ENCODE results near the gene CPED1. TPM values are rescaled to one million over a fixed set of nuclear protein-coding genes. Genes with fewer than 3 reads are reported as not detected.

The CPED1 gene
- total RNA-seq, 1 experiment from 2014 or later, result 0.39 TPM

- in situ Hi-C loops (cut with HindIII; ENCODE audit: low pct_unique_long_range_greater_than_20kb, low sequenced_read_pairs) (no loop called here), intact Hi-C loops (cut with micrococcal nuclease; ENCODE audit: unreplicated experiment) (no loop called here)
- no peaks in the 10 kb centered on the region for H3K9me3 ChIP-seq (ENCODE audit: control insufficient read depth, insufficient read depth, low read depth, low read length)
- no TSS peak for BruUV-seq (replicated peaks)
- TF ChIP-seq POLR2AphosphoS5 (IDR thresholded peaks at IDR 0.05; ENCODE audit: low read depth, low read length) (no peak), SIN3A (IDR thresholded peaks at IDR 0.05; ENCODE audit: borderline replicate concordance, insufficient read depth, low read depth, low read length) (no peak), CTCF (IDR thresholded peaks at IDR 0.05) (no peak), TCF7L2 (IDR thresholded peaks at IDR 0.05; ENCODE audit: low read depth, low read length) (no peak)
- H3K4me1 ChIP-seq (ENCODE audit: control insufficient read depth, insufficient read depth, low read length), result no peaks in the 10 kb centered on the region
- no peak for ATAC-seq
- H3K27ac ChIP-seq (ENCODE audit: low read length), result no peak overlapping the region
- POLR2A ChIA-PET, result no interaction called here
- CTCF ChIA-PET, result no interaction called here
- peaks cover 18% of the 10 kb centered on the region for H3K27me3 ChIP-seq (ENCODE audit: control insufficient read depth, insufficient read depth, low read length)
- DNase-seq (ENCODE audit: low read depth, low spot score), result no peak
- H3K36me3 ChIP-seq (ENCODE audit: control insufficient read depth, insufficient read depth, low read length), result no peaks in the 10 kb centered on the region
- H3K4me3 ChIP-seq (ENCODE audit: low read depth in 2 of 2, low read length in 2 of 2), result no peak overlapping the region
These were observed 12.9 kb downstream of the CPED1 start for GRCh38 chr7:121001234-121001906.

GRCh38 chr7:121002048-121002756, 13.7 kb downstream of the CPED1 start:
- BruUV-seq (replicated peaks), result no TSS peak
- CTCF ChIA-PET, result no interaction called here
- POLR2A ChIA-PET, result no interaction called here
- Histone ChIP-seq H3K27ac (ENCODE audit: low read length) (no peak overlapping the region), H3K9me3 (ENCODE audit: control insufficient read depth, insufficient read depth, low read depth, low read length) (no peaks in the 10 kb centered on the region), H3K36me3 (ENCODE audit: control insufficient read depth, insufficient read depth, low read length) (no peaks in the 10 kb centered on the region), H3K27me3 (ENCODE audit: control insufficient read depth, insufficient read depth, low read length) (peaks cover 24% of the 10 kb centered on the region), H3K4me1 (ENCODE audit: control insufficient read depth, insufficient read depth, low read length) (no peaks in the 10 kb centered on the region), H3K4me3 (ENCODE audit: low read depth in 2 of 2, low read length in 2 of 2) (no peak overlapping the region)
- DNase-seq (ENCODE audit: low read depth, low spot score) (no peak), ATAC-seq (no peak)
- TF ChIP-seq TCF7L2 (IDR thresholded peaks at IDR 0.05; ENCODE audit: low read depth, low read length) (no peak), REST (IDR thresholded peaks at IDR 0.05; ENCODE audit: insufficient read depth in 1 of 2, low read depth in 2 of 2, low read length in 1 of 2) (no peak), CTCF (IDR thresholded peaks at IDR 0.05) (no peak), POLR2AphosphoS5 (IDR thresholded peaks at IDR 0.05; ENCODE audit: low read depth, low read length) (no peak), SIN3A (IDR thresholded peaks at IDR 0.05; ENCODE audit: borderline replicate concordance, insufficient read depth, low read depth, low read length) (no peak)
- in situ Hi-C loops (cut with HindIII; ENCODE audit: low pct_unique_long_range_greater_than_20kb, low sequenced_read_pairs) (no loop called here), intact Hi-C loops (cut with micrococcal nuclease; ENCODE audit: unreplicated experiment) (no loop called here)
